H1 (cell line): Measurements from ENCODE around the gene SHISA8. TPM values are rescaled to one million over a fixed set of nuclear protein-coding genes. Genes with fewer than 3 reads are reported as not detected.

ENCODE experiments used
- CTCF ChIA-PET: fragments of 300-600 bp; sonication (Branson Sonifier 250); formaldehyde crosslinking; loops from one replicate; lab custom pipeline; 2021; ENCODE audit not compliant: partially characterized antibody; lab: Charles Lee
- POLR2A ChIA-PET: fragments of 300-600 bp; sonication (Branson Sonifier 250); formaldehyde crosslinking; loops from one replicate; lab custom pipeline; 2021; ENCODE audit warnings: inconsistent platforms; ENCODE audit not compliant: partially characterized antibody; lab: Charles Lee
- DNase-seq, 2 experiments: peaks; one replicate each; pipeline versions ENCODE4 v3.0.0 to v3.0.0-alpha.2; 2010 to 2022; ENCODE audit warnings: low spot score in 2 of 2, low read depth in 1 of 2, mixed read lengths in 1 of 2
- FAIRE-seq: peaks from 2 replicates; lab custom pipeline; 2011; peaks lifted over from hg19 to GRCh38; lab: Jason Lieb, UNC
- H2AFZ ChIP-seq: 2 replicates; pipeline ENCODE4 v1.8.1; 2012; ENCODE audit warnings: low read length, inconsistent platforms
- H2AK5ac ChIP-seq: 2 replicates; pipeline ENCODE4 v1.6.1; 2013; ENCODE audit warnings: low read depth, low read length
- H2BK120ac ChIP-seq: replicated peaks from 2 replicates; pipeline ENCODE3; 2013; ENCODE audit warnings: low read depth, low read length, inconsistent platforms
- H2BK12ac ChIP-seq: 2 replicates; pipeline ENCODE4 v1.6.1; 2013; ENCODE audit warnings: low read depth, low read length
- H2BK15ac ChIP-seq: 2 replicates; pipeline ENCODE4 v1.6.1; 2013; ENCODE audit warnings: low read length
- H2BK20ac ChIP-seq: 2 replicates; pipeline ENCODE4 v1.6.1; 2013; ENCODE audit warnings: low read length
- H2BK5ac ChIP-seq: 2 replicates; pipeline ENCODE4 v1.6.1; 2013; ENCODE audit warnings: low read depth, low read length
- H3K14ac ChIP-seq: 2 replicates; pipeline ENCODE4 v1.6.1; 2013; ENCODE audit warnings: inconsistent platforms; ENCODE audit not compliant: insufficient read length
- H3K18ac ChIP-seq: 2 replicates; pipeline ENCODE4 v1.6.1; 2013; ENCODE audit warnings: low read length; ENCODE audit errors: extremely low read depth
- H3K23ac ChIP-seq: 2 replicates; pipeline ENCODE4 v1.6.1; 2013; ENCODE audit warnings: inconsistent platforms; ENCODE audit not compliant: insufficient read length
- H3K23me2 ChIP-seq: 2 replicates; pipeline ENCODE4 v1.6.1; 2013; ENCODE audit warnings: low read depth, low read length
- H3K27ac ChIP-seq: 2 replicates; pipeline ENCODE4 v1.6.1; 2011; ENCODE audit warnings: low read depth, low read length, inconsistent platforms
- H3K27me3 ChIP-seq, 4 experiments: replicated peaks in 1 of 4; 1 replicate in 1 of 4; 2 replicates in 3 of 4; pipeline versions ENCODE4 v1.6.1 to v1.8.1; 2011 to 2013; ENCODE audit warnings: low read length in 3 of 4, mild to moderate bottlenecking in 3 of 4, inconsistent platforms in 2 of 4, mixed read lengths in 2 of 4, moderate library complexity in 1 of 4; ENCODE audit not compliant: control insufficient read depth in 3 of 4, insufficient read depth in 3 of 4; ENCODE audit errors: extremely low read depth in 1 of 4
- H3K36me3 ChIP-seq, 4 experiments: 2 replicates each; pipeline versions ENCODE4 v1.6.1 to v1.8.1; 2011 to 2013; ENCODE audit warnings: mild to moderate bottlenecking in 4 of 4, low read length in 3 of 4, moderate library complexity in 2 of 4, control low read depth in 1 of 4, inconsistent platforms in 1 of 4; ENCODE audit not compliant: insufficient read depth in 4 of 4, control insufficient read depth in 2 of 4
- H3K4ac ChIP-seq: replicated peaks from 2 replicates; pipeline ENCODE3; 2013; ENCODE audit warnings: low read length, low read depth, mixed read lengths, inconsistent platforms; ENCODE audit not compliant: insufficient read length
- H3K4me1 ChIP-seq, 4 experiments: replicated peaks in 1 of 4; 1 replicate in 1 of 4; 2 replicates in 3 of 4; pipeline versions ENCODE4 v1.6.1 to v1.8.1; 2011 to 2013; ENCODE audit warnings: low read length in 3 of 4, inconsistent platforms in 2 of 4, mixed read lengths in 1 of 4; ENCODE audit not compliant: insufficient read depth in 4 of 4, control insufficient read depth in 3 of 4
- H3K4me2 ChIP-seq, 2 experiments: 2 replicates each; pipeline versions ENCODE4 v1.6.1 to v1.8.1; 2011 to 2013; ENCODE audit warnings: low read depth in 2 of 2, low read length in 2 of 2, control low read depth in 1 of 2, inconsistent platforms in 1 of 2, mild to moderate bottlenecking in 1 of 2; ENCODE audit not compliant: insufficient read depth in 1 of 2
- H3K4me3 ChIP-seq, 4 experiments: fragments of 200-600, 300-600 bp in 1 of 4; sonication (generic), shearing (Covaris generic), sonication (Bioruptor Twin) in 1 of 4; 2 replicates each; pipeline versions ENCODE4 v1.5.1 to v1.8.1; 2011 to 2016; ENCODE audit warnings: low read length in 4 of 4, low read depth in 3 of 4, control low read depth in 2 of 4, inconsistent platforms in 2 of 4, mild to moderate bottlenecking in 2 of 4, mixed read lengths in 1 of 4, moderate library complexity in 1 of 4; ENCODE audit not compliant: insufficient read depth in 2 of 4; ENCODE audit errors: extremely low read depth in 1 of 4
- H3K56ac ChIP-seq: replicated peaks from 2 replicates; pipeline ENCODE3; 2013; ENCODE audit warnings: low read depth, mild to moderate bottlenecking, mixed read lengths, low read length, inconsistent platforms; ENCODE audit not compliant: insufficient read length
- H3K79me1 ChIP-seq: 2 replicates; pipeline ENCODE4 v1.6.1; 2013; ENCODE audit warnings: low read depth, low read length, control low read depth
- H3K79me2 ChIP-seq, 2 experiments: 2 replicates each; pipeline versions ENCODE4 v1.6.1 to v1.8.1; 2012 to 2013; ENCODE audit warnings: low read length in 2 of 2, mild to moderate bottlenecking in 2 of 2, inconsistent platforms in 1 of 2; ENCODE audit not compliant: insufficient read depth in 2 of 2, control insufficient read depth in 1 of 2
- H3K9ac ChIP-seq, 4 experiments: replicated peaks in 1 of 4; 1 replicate in 1 of 4; 2 replicates in 3 of 4; pipeline versions ENCODE4 v1.6.1 to v1.8.1; 2011 to 2013; ENCODE audit warnings: low read depth in 3 of 4, low read length in 3 of 4, control low read depth in 2 of 4, mild to moderate bottlenecking in 2 of 4, moderate library complexity in 2 of 4, inconsistent platforms in 1 of 4; ENCODE audit errors: extremely low read depth in 1 of 4
- H3K9me3 ChIP-seq, 2 experiments: 2 replicates each; pipeline versions ENCODE4 v1.6.1 to v1.8.1; 2012 to 2013; ENCODE audit warnings: mild to moderate bottlenecking in 2 of 2, moderate library complexity in 2 of 2, control low read depth in 1 of 2, inconsistent platforms in 1 of 2, low read depth in 1 of 2, low read length in 1 of 2, mixed read lengths in 1 of 2; ENCODE audit not compliant: insufficient read depth in 2 of 2
- H4K20me1 ChIP-seq, 2 experiments: replicated peaks in 1 of 2; 2 replicates each; pipeline versions ENCODE3 to v1.8.1; 2011 to 2013; ENCODE audit warnings: inconsistent platforms in 2 of 2, low read length in 2 of 2, mild to moderate bottlenecking in 1 of 2; ENCODE audit not compliant: insufficient read depth in 2 of 2, control insufficient read depth in 1 of 2
- H4K5ac ChIP-seq: 2 replicates; pipeline ENCODE4 v1.6.1; 2013; ENCODE audit warnings: low read length, low read depth, mixed read lengths, inconsistent platforms; ENCODE audit not compliant: insufficient read length
- H4K8ac ChIP-seq: 2 replicates; pipeline ENCODE4 v1.8.0; 2013; ENCODE audit warnings: mild to moderate bottlenecking, moderate library complexity, low read length, inconsistent platforms; ENCODE audit not compliant: insufficient read depth; ENCODE audit errors: extremely low read depth
- H4K91ac ChIP-seq: replicated peaks from 2 replicates; pipeline ENCODE3; 2013; ENCODE audit warnings: low read length, mixed read lengths, inconsistent platforms; ENCODE audit not compliant: insufficient read length
- BCL11A ChIP-seq, 2 experiments: IDR thresholded peaks; one replicate each; pipeline ENCODE4 v1.6.1; 2011; ENCODE audit warnings: low read depth in 2 of 2, low read length in 2 of 2, mild to moderate bottlenecking in 2 of 2
- CHD2 ChIP-seq: IDR thresholded peaks from 2 replicates; pipeline ENCODE4 v1.6.1; 2012; ENCODE audit warnings: low read length, improper control_type of control experiment
- E2F6 ChIP-seq: IDR thresholded peaks from 2 replicates; pipeline ENCODE4 v1.6.1; 2012; ENCODE audit warnings: inconsistent platforms
- KDM5A ChIP-seq: fragments of 200-600 bp; IDR thresholded peaks from 2 replicates; pipeline ENCODE4 v1.7.1; 2012; ENCODE audit warnings: mild to moderate bottlenecking, low read length, inconsistent platforms, mixed read lengths
- MAX ChIP-seq: IDR thresholded peaks from 2 replicates; pipeline ENCODE4 v1.6.1; 2012; ENCODE audit warnings: inconsistent platforms
- NRF1 ChIP-seq: IDR thresholded peaks from 2 replicates; pipeline ENCODE4 v1.6.1; 2011; ENCODE audit warnings: mild to moderate bottlenecking, low read depth, low read length, improper control_type of control experiment
- PHF8 ChIP-seq: fragments of 200-600 bp; sonication (generic); conservative IDR thresholded peaks from 2 replicates; pipeline ENCODE4 v1.7.1; 2012; ENCODE audit warnings: low read depth, mild to moderate bottlenecking, inconsistent platforms, low read length, moderate library complexity
- POU5F1 ChIP-seq: IDR thresholded peaks from 2 replicates; pipeline ENCODE4 v1.6.1; 2011; ENCODE audit warnings: low read depth, mild to moderate bottlenecking, low read length, moderate library complexity
- RBBP5 ChIP-seq: IDR thresholded peaks from 2 replicates; pipeline ENCODE4 v1.7.1; 2012; ENCODE audit warnings: low read depth, mild to moderate bottlenecking, inconsistent platforms, low read length, moderate library complexity, borderline replicate concordance
- TBP ChIP-seq: IDR thresholded peaks from 2 replicates; pipeline ENCODE4 v1.6.1; 2011; ENCODE audit warnings: low read depth, low read length, improper control_type of control experiment
- ZNF274 ChIP-seq: IDR thresholded peaks from 2 replicates; pipeline ENCODE4 v1.7.0; 2012; ENCODE audit warnings: low read length, borderline replicate concordance; ENCODE audit errors: extremely low read depth
- WGBS, 2 experiments: shearing (Covaris generic) in 1 of 2; methylation state at CpG; one replicate each; pipeline versions ENCODE4 v1.1.6 to v1.1.7; 2013 to 2015; ENCODE audit warnings: low lambda C conversion rate in 2 of 2, mixed read lengths in 2 of 2, inconsistent platforms in 1 of 2, low coverage in 1 of 2, missing lambda C conversion rate in 1 of 2; ENCODE audit not compliant: insufficient replicate concordance in 2 of 2, insufficient coverage in 1 of 2, insufficient read length in 1 of 2; ENCODE audit errors: extremely low coverage in 1 of 2, missing lambda C conversion rate in 1 of 2; 5-methylcytosine and 5-hydroxymethylcytosine counted together
- polyA plus RNA-seq, 7 experiments: library from polyadenylated mRNA; depleted of rRNA in 3 of 7; stranded (reverse) in 5 of 7; unstranded in 2 of 7; fragments of >200 nt in 5 of 7; fragments of 200-250 nt in 2 of 7; gene quantifications; 1 replicate in 5 of 7; 2 replicates in 1 of 7; 4 replicates in 1 of 7; pipeline versions ENCODE4 v1.2.1 to v1.2.3, GENCODE V29; 2011 to 2013; ENCODE audit warnings: missing spikeins in 2 of 7, mixed read lengths in 2 of 7
- total RNA-seq: library from RNA; stranded (reverse); fragmentation: NEBNext Ultra II Directional; extraction: Animal tissue kit (Norgen Biotek cat#: 25700); gene quantifications from 2 replicates; pipeline ENCODE4 v1.2.1, GENCODE V29; 2021
- TF ChIP-seq, protein P1 (sequence below): IDR thresholded peaks from 2 replicates; pipeline ENCODE4 v1.6.1; 2011; ENCODE audit warnings: low read length, improper control_type of control experiment

SHISA8 gene
- total and polyA plus RNA-seq, 2 of the 8 experiments (the other 6 are each of a cell fraction or from before 2014, with no cell fraction given) = 0.14 to 0.89 TPM

DNA sequence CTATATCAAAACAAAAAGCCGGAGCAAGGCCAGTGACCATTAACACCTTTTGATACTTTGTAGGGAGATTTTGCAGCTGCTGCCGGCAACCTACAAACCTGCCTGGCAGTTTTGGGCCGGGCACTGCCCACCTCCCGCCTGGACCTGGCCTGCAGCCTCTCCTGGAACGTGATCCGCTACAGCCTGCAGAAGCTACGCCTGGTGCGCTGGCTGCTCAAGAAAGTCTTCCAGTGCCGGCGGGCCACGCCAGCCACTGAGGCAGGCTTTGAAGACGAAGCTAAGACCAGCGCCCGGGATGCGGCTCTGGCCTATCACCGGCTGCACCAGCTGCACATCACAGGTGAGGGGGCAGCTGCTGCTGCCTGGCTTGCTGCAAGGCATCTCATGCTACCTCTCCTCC lies 34.2 kb downstream of the SHISA8 start:
- Histone ChIP-seq H4K91ac (no peak overlapping the region), H2BK120ac (no peak overlapping the region), H3K4me3 (no peak overlapping the region), H3K14ac (no peak overlapping the region), H2BK15ac (no peak overlapping the region), H3K27me3 (no peaks in the 10 kb centered on the region), H2AFZ (no peak overlapping the region), H3K9ac (no peak overlapping the region), H4K8ac (no peak overlapping the region), H4K20me1 (peaks cover 3 to 5% of the 10 kb centered on the region in 2 experiments), H3K4ac (no peak overlapping the region), H3K79me1 (no peaks in the 10 kb centered on the region; the same call in 1 of the 2 replicates), H3K4me1 (no peaks in the 10 kb centered on the region), H3K36me3 (peaks cover 44 to 96% (median 77%) of the 10 kb centered on the region in 4 experiments), H3K56ac (no peak overlapping the region), H3K23ac (no peak overlapping the region), H2BK5ac (no peak overlapping the region), H2BK20ac (no peak overlapping the region), H2BK12ac (no peak overlapping the region), H3K27ac (no peak overlapping the region), H3K4me2 (no peak overlapping the region), H3K9me3 (no peaks in the 10 kb centered on the region), H4K5ac (no peak overlapping the region), H3K18ac (no peak overlapping the region), H2AK5ac (no peak overlapping the region), H3K79me2 (no peaks in the 10 kb centered on the region), H3K23me2 (no peaks in the 10 kb centered on the region)
- DNase-seq (no peak), FAIRE-seq (no peak)
- WGBS, 2 experiments = 94% methylated on average over 16 of the region's 16 CpGs; no CpG with 5 or more reads in 1 of the 2 experiments
- ChIA-PET CTCF (interaction anchor here (1.5 to 1.6 kb wide), 2 partner anchors 11 to 58 kb away, joined by 4 to 7 read pairs; no protein-coding TSS in a partner anchor), POLR2A (interaction anchor here (1.0 to 1.3 kb wide), 3 partner anchors 9 to 244 kb away, joined by 3 to 4 read pairs (median 3); no protein-coding TSS in a partner anchor)
- TF ChIP-seq CHD2 (no peak), PHF8 (no peak), POU5F1 (no peak), E2F6 (no peak), RBBP5 (no peak), NRF1 (no peak), BCL11A (IDR thresholded peaks at IDR 0.05; ENCODE audit: low read depth in 2 of 2, low read length in 2 of 2) (no peak), ZNF274 (no peak), KDM5A (no peak), TBP (no peak), MAX (no peak)
- TF ChIP-seq, protein P1, sequence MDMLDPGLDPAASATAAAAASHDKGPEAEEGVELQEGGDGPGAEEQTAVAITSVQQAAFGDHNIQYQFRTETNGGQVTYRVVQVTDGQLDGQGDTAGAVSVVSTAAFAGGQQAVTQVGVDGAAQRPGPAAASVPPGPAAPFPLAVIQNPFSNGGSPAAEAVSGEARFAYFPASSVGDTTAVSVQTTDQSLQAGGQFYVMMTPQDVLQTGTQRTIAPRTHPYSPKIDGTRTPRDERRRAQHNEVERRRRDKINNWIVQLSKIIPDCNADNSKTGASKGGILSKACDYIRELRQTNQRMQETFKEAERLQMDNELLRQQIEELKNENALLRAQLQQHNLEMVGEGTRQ = no peak
